Ovary (tissue), 3 donors: Measurements from ENCODE around the gene PSME1.

Experiments used
- EP300 ChIP-seq: sonication (generic); formaldehyde crosslinking; IDR thresholded peaks from one replicate; pipeline ENCODE4 v1.6.1; 2017; ENCODE audit warnings: antibody characterized with exemption
- POLR2A ChIP-seq: fragments of 450-650 bp; IDR thresholded peaks from one replicate; pipeline ENCODE4 v1.6.1; 2017; ENCODE audit warnings: antibody characterized with exemption, mild to moderate bottlenecking, moderate library complexity
- TF ChIP-seq, protein P1 (sequence below), 3 donors: fragments of 450-650 bp in 2 of 3; fragments of 200-600 bp in 1 of 3; IDR thresholded peaks; one replicate each; pipeline versions ENCODE4 v1.5.1 to v1.8.0; 2016 to 2022; ENCODE audit warnings: antibody characterized with exemption in 3 of 3, mild to moderate bottlenecking in 1 of 3
- donor health status: DM: no; HTN: no; CAD: no.

DNA sequence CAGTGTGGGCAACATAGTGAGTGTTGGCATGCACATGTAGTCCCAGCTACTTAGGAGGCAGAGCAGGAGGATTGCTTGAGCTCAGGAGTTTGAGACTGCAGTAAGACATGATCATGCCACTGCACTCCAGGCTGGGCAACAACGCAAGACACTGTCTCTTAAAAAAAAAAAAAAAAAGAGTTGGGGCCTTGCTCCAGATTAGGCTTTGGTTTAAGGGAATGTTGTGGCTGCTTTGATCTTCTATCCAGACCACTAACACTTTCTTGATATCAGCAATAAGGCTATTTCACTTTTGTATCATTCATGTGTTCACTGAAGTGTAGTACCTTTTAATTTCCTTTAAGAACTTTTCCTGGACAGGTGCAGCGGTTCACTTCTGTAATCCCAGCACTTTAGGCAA lies 8.3 kb upstream of the PSME1 start:
- TF ChIP-seq, protein P1, sequence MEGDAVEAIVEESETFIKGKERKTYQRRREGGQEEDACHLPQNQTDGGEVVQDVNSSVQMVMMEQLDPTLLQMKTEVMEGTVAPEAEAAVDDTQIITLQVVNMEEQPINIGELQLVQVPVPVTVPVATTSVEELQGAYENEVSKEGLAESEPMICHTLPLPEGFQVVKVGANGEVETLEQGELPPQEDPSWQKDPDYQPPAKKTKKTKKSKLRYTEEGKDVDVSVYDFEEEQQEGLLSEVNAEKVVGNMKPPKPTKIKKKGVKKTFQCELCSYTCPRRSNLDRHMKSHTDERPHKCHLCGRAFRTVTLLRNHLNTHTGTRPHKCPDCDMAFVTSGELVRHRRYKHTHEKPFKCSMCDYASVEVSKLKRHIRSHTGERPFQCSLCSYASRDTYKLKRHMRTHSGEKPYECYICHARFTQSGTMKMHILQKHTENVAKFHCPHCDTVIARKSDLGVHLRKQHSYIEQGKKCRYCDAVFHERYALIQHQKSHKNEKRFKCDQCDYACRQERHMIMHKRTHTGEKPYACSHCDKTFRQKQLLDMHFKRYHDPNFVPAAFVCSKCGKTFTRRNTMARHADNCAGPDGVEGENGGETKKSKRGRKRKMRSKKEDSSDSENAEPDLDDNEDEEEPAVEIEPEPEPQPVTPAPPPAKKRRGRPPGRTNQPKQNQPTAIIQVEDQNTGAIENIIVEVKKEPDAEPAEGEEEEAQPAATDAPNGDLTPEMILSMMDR (IDR thresholded peaks at IDR 0.05): no peak
- TF ChIP-seq POLR2A (no peak), EP300 (no peak)
